ENCODE results near the gene PLD2.

GRCh38 chr17:4852567-4853207 is 45.7 kb downstream of the PLD2 start:
- TF ChIP-seq CTCF (IDR thresholded peaks at IDR 0.05) (no peak), POLR2A (IDR thresholded peaks at IDR 0.05) (no peak)
